Stomach (tissue), 9 donors: ENCODE results near the gene RASGRP4. TPM values are rescaled to one million over a fixed set of nuclear protein-coding genes. Genes with fewer than 3 reads are reported as not detected.

ENCODE experiments used
- DNase-seq, 2 donors: peaks; one replicate each; pipeline versions ENCODE4 v3.0.0 to v3.0.0-alpha.2; 2013 to 2019
- H3K27ac ChIP-seq, 5 donors: fragments of 200-600 bp in 4 of 5; sonication (generic) in 4 of 5; one replicate each; pipeline ENCODE4 v1.5.1; 2013 to 2019; ENCODE audit warnings: mild to moderate bottlenecking in 1 of 5, moderate library complexity in 1 of 5
- H3K27me3 ChIP-seq, 3 donors: fragments of 200-600 bp; sonication (generic); one replicate each; pipeline ENCODE4 v1.5.1; 2017 to 2019; ENCODE audit warnings: mixed run types in 1 of 3
- H3K36me3 ChIP-seq, 4 donors: fragments of 200-600 bp; sonication (generic); 1 replicate in 3 of 4; 2 replicates in 1 of 4; pipeline ENCODE4 v1.5.1; 2016 to 2019
- H3K4me1 ChIP-seq, 4 donors: fragments of 200-600 bp; sonication (generic); one replicate each; pipeline ENCODE4 v1.5.1; 2016 to 2019
- H3K4me3 ChIP-seq, 4 donors: fragments of 200-600 bp; sonication (generic) in 3 of 4; one replicate each; pipeline ENCODE4 v1.5.1; 2016 to 2019; ENCODE audit warnings: mild to moderate bottlenecking in 1 of 4
- H3K9me3 ChIP-seq, 4 donors: fragments of 200-600 bp; sonication (generic); one replicate each; pipeline ENCODE4 v1.5.1; 2016 to 2019
- CTCF ChIP-seq, 7 experiments: fragments of 450-650 bp in 4 of 7; fragments of 200-600 bp in 3 of 7; sonication (generic) in 3 of 7; IDR thresholded peaks; one replicate each; pipeline ENCODE4 v1.5.1; 2016 to 2019; ENCODE audit warnings: antibody characterized with exemption in 7 of 7, control low read depth in 2 of 7, mild to moderate bottlenecking in 1 of 7
- EP300 ChIP-seq: sonication (generic); formaldehyde crosslinking; IDR thresholded peaks from one replicate; pipeline ENCODE4 v1.6.1; 2017; ENCODE audit warnings: antibody characterized with exemption
- POLR2A ChIP-seq, 4 donors: fragments of 450-650 bp; IDR thresholded peaks; one replicate each; pipeline ENCODE4 v1.6.1; 2016; ENCODE audit warnings: antibody characterized with exemption in 4 of 4, control low read depth in 2 of 4, mild to moderate bottlenecking in 1 of 4, moderate library complexity in 1 of 4
- POLR2AphosphoS5 ChIP-seq, 3 donors: sonication (generic); formaldehyde crosslinking; IDR thresholded peaks; one replicate each; pipeline ENCODE4 v1.6.1; 2016; ENCODE audit warnings: antibody characterized with exemption in 3 of 3
- WGBS, 5 donors: extraction: QIAGEN DNeasy Blood & Tissue Kit in 3 of 5; methylation state at CpG; one replicate each; pipeline versions ENCODE4 v1.1.5 to v1.1.7; 2013 to 2018; 5-methylcytosine and 5-hydroxymethylcytosine counted together
- intact Hi-C: fragments of 100-400 bp; cut with DNase I; formaldehyde crosslinking; loops from one replicate; pipeline ENCODE4 v1.15.1; 2023; ENCODE audit warnings: low total_unique reads
- polyA plus RNA-seq, 3 donors: library from polyadenylated mRNA; stranded (reverse); fragments of 200-250 nt; gene quantifications; one replicate each; pipeline ENCODE4 v1.2.3, GENCODE V29; 2013
- total RNA-seq, 5 donors: library from RNA; depleted of rRNA; stranded (reverse); fragments of >200 nt; gene quantifications; one replicate each; pipeline versions ENCODE4 v1.1.0 to v1.2.3, GENCODE V29; 2014 to 2016
- donor health status: healthy with polysubstance abuse.
- donor health status: Bipolar disorder and iron deficiency.
- donor health status: healthy.

Gene RASGRP4
- total and polyA plus RNA-seq, 8 donors = 0.40 to 8.4 (median 1.7) TPM; not detected in 2

GRCh38 chr19:38444026-38444425 lies 18.0 kb upstream of the RASGRP4 start:
- TF ChIP-seq POLR2AphosphoS5 (IDR thresholded peaks at IDR 0.05) (no peak), POLR2A (IDR thresholded peaks at IDR 0.05) (no peak), CTCF (IDR thresholded peaks at IDR 0.05) (no peak), EP300 (no peak)
- Histone ChIP-seq H3K4me3 (no peak overlapping the region), H3K27ac (no peak overlapping the region), H3K4me1 (no peaks in the 10 kb centered on the region), H3K27me3 (peaks cover 0 to 40% (median 0%) of the 10 kb centered on the region in 3 donors), H3K9me3 (no peaks in the 10 kb centered on the region), H3K36me3 (no peaks in the 10 kb centered on the region)
- DNase-seq = no peak
- intact Hi-C loops = no loop called here
- 83 to 90% (median 85%) methylated on average over 7 of the region's 7 CpGs for WGBS, 5 donors

- no peak overlapping the region for H3K27ac ChIP-seq
- no peaks in the 10 kb centered on the region for H3K4me1 ChIP-seq
- WGBS, 5 donors = 80 to 83% (median 82%) methylated on average over 9 to 15 of the region's 15 CpGs
- no peaks in the 10 kb centered on the region for H3K36me3 ChIP-seq
- no peak for TF ChIP-seq EP300
- TF ChIP-seq POLR2AphosphoS5 (IDR thresholded peaks at IDR 0.05) = no peak
- TF ChIP-seq CTCF (IDR thresholded peaks at IDR 0.05) = no peak
- no peak for TF ChIP-seq POLR2A (IDR thresholded peaks at IDR 0.05)
- H3K9me3 ChIP-seq = no peaks in the 10 kb centered on the region
- DNase-seq = no peak
- H3K4me3 ChIP-seq = no peak overlapping the region
- intact Hi-C loops = no loop called here
- H3K27me3 ChIP-seq = peaks cover 0 to 42% (median 0%) of the 10 kb centered on the region in 3 donors
Measured at GRCh38 chr19:38443458-38443999, 17.5 kb upstream of the RASGRP4 start.

- no peaks in the 10 kb centered on the region for H3K9me3 ChIP-seq
- peaks cover 0 to 44% (median 0%) of the 10 kb centered on the region in 3 donors for H3K27me3 ChIP-seq
- TF ChIP-seq POLR2AphosphoS5 (IDR thresholded peaks at IDR 0.05) (no peak), CTCF (IDR thresholded peaks at IDR 0.05) (no peak), EP300 (no peak)
- H3K27ac ChIP-seq = no peak overlapping the region
- H3K4me1 ChIP-seq = no peaks in the 10 kb centered on the region
- no peak overlapping the region for H3K4me3 ChIP-seq
- no peak for DNase-seq
- H3K36me3 ChIP-seq = no peaks in the 10 kb centered on the region
- WGBS, 5 donors = 81 to 89% (median 86%) methylated on average over 9 of the region's 9 CpGs
- intact Hi-C loops = no loop called here
Measured at GRCh38 chr19:38442736-38443135, 16.7 kb upstream of the RASGRP4 start.

- H3K36me3 ChIP-seq = no peaks in the 10 kb centered on the region
- no peaks in the 10 kb centered on the region for H3K9me3 ChIP-seq
- 30 to 45% (median 39%) methylated on average over 6 to 7 of the region's 7 CpGs for WGBS, 5 donors
- no peak for DNase-seq
- no peak overlapping the region for H3K27ac ChIP-seq
- H3K27me3 ChIP-seq = peaks cover 0 to 53% (median 0%) of the 10 kb centered on the region in 3 donors
- intact Hi-C loops = no loop called here
- TF ChIP-seq EP300 (no peak), POLR2AphosphoS5 (IDR thresholded peaks at IDR 0.05) (no peak), POLR2A (IDR thresholded peaks at IDR 0.05) (no peak), CTCF (IDR thresholded peaks at IDR 0.05) (no peak)
- no peak overlapping the region for H3K4me3 ChIP-seq
- no peaks in the 10 kb centered on the region for H3K4me1 ChIP-seq
Measured at GRCh38 chr19:38441657-38442348, 15.8 kb upstream of the RASGRP4 start.
